ENCODE measurements around the gene ZDHHC11. TPM values are rescaled to one million over a fixed set of nuclear protein-coding genes. Genes with fewer than 3 reads are reported as not detected.
"Not testable (repeated sequence)": the region's sequence is repeated elsewhere in the genome, so short reads cannot be mapped to it uniquely, and the experiment has no call there.

Gene ZDHHC11
- total RNA-seq, 1 donor from 2014 or later, result 73.0 TPM

DNA sequence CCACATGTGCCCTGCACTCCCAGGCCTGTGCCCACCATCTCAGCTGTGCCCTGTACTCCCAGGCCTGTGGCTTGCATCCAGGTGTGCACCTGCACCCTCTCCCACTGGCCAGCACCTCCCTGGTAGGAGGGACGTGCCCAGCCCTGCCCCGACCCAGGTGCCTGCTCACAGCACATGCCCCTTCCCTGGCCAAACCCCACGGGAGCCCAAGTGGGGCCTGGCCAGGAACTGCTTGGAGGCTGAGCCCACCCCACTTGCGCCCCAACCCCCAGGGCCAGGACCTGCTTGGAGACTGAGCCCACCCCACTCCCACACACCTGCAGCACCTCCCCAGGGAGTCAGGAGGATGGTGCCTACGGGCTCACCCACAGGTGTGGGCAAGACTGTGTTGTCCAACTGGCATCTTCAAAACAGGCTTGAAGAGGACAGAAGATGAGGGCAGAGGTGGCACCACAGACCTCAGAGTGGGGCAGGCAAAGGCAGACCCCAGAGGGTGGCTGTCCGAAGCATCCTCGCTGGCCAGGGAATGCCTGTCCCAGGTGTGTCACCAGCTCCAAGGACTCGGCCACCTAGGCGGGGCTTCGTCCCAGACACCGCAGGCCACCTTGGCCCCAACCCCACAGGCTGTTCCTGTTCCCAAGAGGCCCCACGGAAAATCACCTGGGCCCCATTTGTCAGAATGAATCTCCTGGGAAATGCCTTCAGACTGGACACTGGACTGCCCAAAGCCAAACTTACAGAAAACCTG is 77.1 kb downstream of the ZDHHC11 start:
- TF ChIP-seq, protein P1, sequence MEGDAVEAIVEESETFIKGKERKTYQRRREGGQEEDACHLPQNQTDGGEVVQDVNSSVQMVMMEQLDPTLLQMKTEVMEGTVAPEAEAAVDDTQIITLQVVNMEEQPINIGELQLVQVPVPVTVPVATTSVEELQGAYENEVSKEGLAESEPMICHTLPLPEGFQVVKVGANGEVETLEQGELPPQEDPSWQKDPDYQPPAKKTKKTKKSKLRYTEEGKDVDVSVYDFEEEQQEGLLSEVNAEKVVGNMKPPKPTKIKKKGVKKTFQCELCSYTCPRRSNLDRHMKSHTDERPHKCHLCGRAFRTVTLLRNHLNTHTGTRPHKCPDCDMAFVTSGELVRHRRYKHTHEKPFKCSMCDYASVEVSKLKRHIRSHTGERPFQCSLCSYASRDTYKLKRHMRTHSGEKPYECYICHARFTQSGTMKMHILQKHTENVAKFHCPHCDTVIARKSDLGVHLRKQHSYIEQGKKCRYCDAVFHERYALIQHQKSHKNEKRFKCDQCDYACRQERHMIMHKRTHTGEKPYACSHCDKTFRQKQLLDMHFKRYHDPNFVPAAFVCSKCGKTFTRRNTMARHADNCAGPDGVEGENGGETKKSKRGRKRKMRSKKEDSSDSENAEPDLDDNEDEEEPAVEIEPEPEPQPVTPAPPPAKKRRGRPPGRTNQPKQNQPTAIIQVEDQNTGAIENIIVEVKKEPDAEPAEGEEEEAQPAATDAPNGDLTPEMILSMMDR (IDR thresholded peaks at IDR 0.05; ENCODE audit: partially characterized antibody, unreplicated experiment), result no peak
- Mint-ChIP-seq H3K36me3 (ENCODE audit: unreplicated experiment) (peaks cover 7% of the 10 kb centered on the region), H3K27ac (ENCODE audit: unreplicated experiment) (no peak overlapping the region), H3K9me3 (ENCODE audit: unreplicated experiment) (peaks cover 6% of the 10 kb centered on the region), H3K4me1 (ENCODE audit: low read depth, unreplicated experiment) (peaks cover 10% of the 10 kb centered on the region), H3K4me3 (ENCODE audit: unreplicated experiment) (no peak overlapping the region), H3K27me3 (ENCODE audit: unreplicated experiment) (peaks cover 7% of the 10 kb centered on the region)
- DNase-seq, result no peak

DNA sequence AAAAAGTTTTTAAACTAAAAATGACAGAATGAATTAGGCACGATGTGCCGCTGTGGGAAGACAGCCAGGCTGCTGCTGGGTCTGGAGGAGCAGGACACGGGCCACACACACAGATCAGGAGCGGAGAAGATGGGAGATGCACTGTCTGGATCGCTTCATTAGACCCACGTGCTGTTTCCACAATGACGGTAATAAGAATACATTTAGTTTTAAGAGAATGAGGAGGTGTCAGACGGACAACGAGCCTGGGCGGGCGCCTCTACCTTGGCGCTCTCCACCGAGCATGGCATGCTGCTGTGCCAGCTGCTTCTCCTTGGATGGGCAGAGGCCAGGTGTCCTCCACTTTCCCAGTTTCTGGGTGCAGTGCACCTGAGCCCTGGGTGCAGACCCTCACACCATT is 77.9 kb downstream of the ZDHHC11 start:
- not testable (repeated sequence) for H3K27ac Mint-ChIP-seq (ENCODE audit: unreplicated experiment); H3K4me3 Mint-ChIP-seq (ENCODE audit: unreplicated experiment); H3K27me3 Mint-ChIP-seq (ENCODE audit: unreplicated experiment); H3K36me3 Mint-ChIP-seq (ENCODE audit: unreplicated experiment); DNase-seq; H3K9me3 Mint-ChIP-seq (ENCODE audit: unreplicated experiment)
- peaks cover 10% of the 10 kb centered on the region for H3K4me1 Mint-ChIP-seq (ENCODE audit: low read depth, unreplicated experiment)

DNA sequence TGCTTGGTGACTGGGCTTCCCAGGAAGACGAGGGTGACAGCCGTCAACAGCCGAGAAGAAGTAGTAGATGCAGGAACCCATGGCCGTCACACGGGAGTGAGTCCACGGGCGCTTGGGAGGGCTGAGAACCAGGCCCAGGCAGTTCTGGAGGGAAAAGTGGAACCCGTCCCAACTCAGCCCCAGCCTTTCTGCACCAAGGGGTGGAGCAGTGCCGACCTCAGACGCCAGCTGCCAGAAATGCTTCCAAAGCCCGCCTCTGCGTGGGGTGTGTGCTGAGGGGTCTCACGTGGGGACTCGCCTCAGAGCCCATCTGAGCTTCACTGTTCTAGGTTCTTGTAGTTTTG is 78.3 kb downstream of the ZDHHC11 start:
- H3K36me3 Mint-ChIP-seq (ENCODE audit: unreplicated experiment); H3K27me3 Mint-ChIP-seq (ENCODE audit: unreplicated experiment); H3K4me3 Mint-ChIP-seq (ENCODE audit: unreplicated experiment); H3K27ac Mint-ChIP-seq (ENCODE audit: unreplicated experiment); H3K4me1 Mint-ChIP-seq (ENCODE audit: low read depth, unreplicated experiment); H3K9me3 Mint-ChIP-seq (ENCODE audit: unreplicated experiment); DNase-seq: not testable (repeated sequence)

DNA sequence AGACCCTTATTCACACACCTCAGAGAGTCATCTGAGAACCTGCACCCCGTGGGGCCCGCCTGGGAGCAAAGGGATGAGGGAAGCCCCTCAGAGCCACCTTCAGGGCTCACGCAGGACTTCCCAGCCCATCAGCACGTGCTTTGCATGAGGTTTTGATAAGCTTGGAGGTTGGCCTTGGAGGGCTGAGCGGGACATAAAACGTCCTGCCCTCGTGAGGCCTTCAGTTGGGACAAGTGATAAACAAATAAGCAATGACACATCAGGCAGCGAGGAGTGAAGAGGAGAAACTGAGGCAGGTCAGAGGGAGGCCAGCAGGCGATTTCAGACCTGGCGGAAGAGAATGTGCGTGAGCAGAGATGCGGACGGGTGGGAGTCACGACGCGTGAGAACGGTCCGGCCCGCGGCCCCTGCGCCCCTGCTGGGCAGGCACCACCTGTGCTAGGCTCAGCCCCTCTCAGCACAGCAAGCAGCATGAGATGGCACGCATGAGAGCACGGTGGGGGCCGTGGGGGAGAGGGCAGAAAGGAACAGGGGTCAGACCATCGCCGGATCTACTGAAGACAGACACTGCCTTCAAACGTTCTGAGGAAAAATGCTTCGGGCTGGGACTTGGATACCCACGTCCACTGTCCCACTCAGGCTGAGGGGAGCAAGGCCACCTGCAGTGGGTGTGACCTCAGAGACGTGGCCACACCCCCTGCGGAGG is 78.8 kb downstream of the ZDHHC11 start:
- DNase-seq; H3K27me3 Mint-ChIP-seq (ENCODE audit: unreplicated experiment); H3K36me3 Mint-ChIP-seq (ENCODE audit: unreplicated experiment): not testable (repeated sequence)

DNA sequence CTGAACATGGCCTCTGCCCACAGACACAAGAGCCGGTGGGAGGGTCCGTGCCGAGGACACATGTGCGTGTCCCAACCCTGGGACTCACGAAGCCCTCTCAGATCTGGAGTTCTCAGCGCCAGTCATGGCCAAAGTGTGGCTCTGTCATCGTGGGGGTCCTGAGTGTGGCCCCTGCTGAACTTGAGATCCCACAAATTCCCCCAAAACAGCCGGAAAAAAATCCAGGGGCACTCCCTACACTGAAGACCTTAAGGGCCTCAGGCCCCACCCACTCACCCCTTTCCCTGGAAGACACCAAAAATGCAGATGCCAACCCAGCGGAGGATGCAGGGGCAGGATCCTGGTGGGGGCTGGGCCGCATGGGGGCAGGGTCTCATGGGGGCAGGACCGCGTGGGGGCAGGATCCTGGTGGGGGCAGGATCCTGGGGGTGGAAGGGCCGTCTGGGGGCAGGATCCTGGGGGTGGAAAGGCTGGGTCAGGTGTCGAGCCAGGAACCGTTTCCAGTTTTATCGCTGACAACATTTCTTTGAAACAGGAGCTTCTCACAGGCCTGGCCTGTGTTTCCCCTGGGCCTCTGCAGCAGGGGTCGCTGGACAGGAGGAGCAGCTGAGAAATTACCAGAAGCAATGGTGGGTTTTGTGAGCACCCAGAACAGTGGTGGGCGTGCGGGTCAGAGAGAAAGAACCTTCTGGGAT is 79.6 kb downstream of the ZDHHC11 start:
- not testable (repeated sequence) for H3K4me1 Mint-ChIP-seq (ENCODE audit: low read depth, unreplicated experiment); H3K27me3 Mint-ChIP-seq (ENCODE audit: unreplicated experiment); H3K36me3 Mint-ChIP-seq (ENCODE audit: unreplicated experiment); DNase-seq; H3K9me3 Mint-ChIP-seq (ENCODE audit: unreplicated experiment); H3K4me3 Mint-ChIP-seq (ENCODE audit: unreplicated experiment)
- H3K27ac Mint-ChIP-seq (ENCODE audit: unreplicated experiment), result peak overlapping the region; percentile 70

More for the DNA sequence above, 78.8 kb downstream of the ZDHHC11 start:
- H3K4me3 Mint-ChIP-seq (ENCODE audit: unreplicated experiment); H3K9me3 Mint-ChIP-seq (ENCODE audit: unreplicated experiment); H3K4me1 Mint-ChIP-seq (ENCODE audit: low read depth, unreplicated experiment); H3K27ac Mint-ChIP-seq (ENCODE audit: unreplicated experiment): not testable (repeated sequence)

DNA sequence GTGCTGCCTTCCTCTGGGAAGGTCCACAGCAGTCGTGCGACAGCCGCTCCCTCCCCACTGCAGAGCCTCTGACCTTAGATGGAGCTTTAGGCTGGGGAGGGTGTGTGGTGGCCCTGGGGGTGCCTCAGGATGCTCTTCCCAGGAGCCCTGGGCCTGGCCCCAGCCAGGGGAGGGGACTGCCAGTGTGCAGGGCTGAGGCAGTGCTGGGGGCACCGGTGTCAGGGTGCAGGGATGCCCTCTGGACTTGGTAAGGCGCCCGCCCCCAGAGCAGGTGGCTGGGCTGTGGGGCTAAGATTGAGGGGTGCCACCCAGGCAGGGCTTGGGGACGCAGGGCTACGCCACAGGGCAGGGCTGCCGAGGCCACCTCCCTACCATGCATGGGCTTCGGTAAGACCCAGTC is 80.2 kb downstream of the ZDHHC11 start:
- not testable (repeated sequence) for DNase-seq; H3K27ac Mint-ChIP-seq (ENCODE audit: unreplicated experiment); H3K36me3 Mint-ChIP-seq (ENCODE audit: unreplicated experiment); H3K4me1 Mint-ChIP-seq (ENCODE audit: low read depth, unreplicated experiment); H3K4me3 Mint-ChIP-seq (ENCODE audit: unreplicated experiment); H3K9me3 Mint-ChIP-seq (ENCODE audit: unreplicated experiment); H3K27me3 Mint-ChIP-seq (ENCODE audit: unreplicated experiment)

DNA sequence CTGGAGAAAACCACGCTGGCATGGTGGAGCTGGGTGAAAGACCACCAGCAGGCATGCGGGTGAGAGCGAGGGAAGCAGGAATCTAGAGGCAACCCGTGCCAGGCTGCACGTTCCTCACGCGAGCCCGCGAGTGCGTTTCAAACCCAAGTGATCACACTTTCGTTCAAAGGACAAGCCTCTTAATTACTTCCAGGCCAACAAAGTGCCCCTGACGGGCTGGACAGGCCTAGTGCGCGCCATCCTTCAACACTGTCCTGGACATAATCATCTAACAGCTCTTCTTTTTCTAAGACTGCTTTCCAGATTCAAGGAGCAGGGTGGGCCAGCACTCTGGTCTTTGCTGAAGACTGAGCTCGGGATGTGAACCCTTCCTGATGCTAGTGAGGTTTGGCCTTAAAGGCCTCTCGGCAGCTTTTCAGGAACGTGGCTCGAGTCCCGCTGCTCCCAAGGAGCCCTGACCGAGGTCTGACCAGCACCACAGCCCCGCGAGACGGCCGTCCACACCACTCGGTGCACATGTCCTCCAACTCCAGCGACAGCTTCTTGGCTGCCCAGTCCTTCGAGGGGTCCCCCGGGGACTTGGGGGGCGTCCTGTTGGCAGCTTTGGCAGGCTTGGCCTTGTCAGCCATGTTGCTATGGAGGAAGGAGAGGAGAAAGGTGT is 81.2 kb downstream of the ZDHHC11 start:
- H3K9me3 Mint-ChIP-seq (ENCODE audit: unreplicated experiment); H3K36me3 Mint-ChIP-seq (ENCODE audit: unreplicated experiment); H3K27ac Mint-ChIP-seq (ENCODE audit: unreplicated experiment); H3K27me3 Mint-ChIP-seq (ENCODE audit: unreplicated experiment); H3K4me1 Mint-ChIP-seq (ENCODE audit: low read depth, unreplicated experiment); DNase-seq; H3K4me3 Mint-ChIP-seq (ENCODE audit: unreplicated experiment): not testable (repeated sequence)

All from glutamatergic neuron (in vitro differentiated cells).